SK-N-SH (cell line): ENCODE data around the gene RBM33.

ENCODE experiments used
- CHD2 ChIP-seq: fragments of 150-350 bp; IDR thresholded peaks from 2 replicates; pipeline ENCODE4 v1.6.1; 2018; ENCODE audit warnings: low read length; ENCODE audit not compliant: partially characterized antibody
- EP300 ChIP-seq, 2 experiments: IDR thresholded peaks; 2 replicates each; pipeline versions ENCODE4 v1.4.0 to v1.6.1; 2012; ENCODE audit warnings: borderline replicate concordance in 1 of 2, low read depth in 1 of 2, low read length in 1 of 2
- MXI1 ChIP-seq: IDR thresholded peaks from 2 replicates; pipeline ENCODE4 v1.6.1; 2012; ENCODE audit warnings: mild to moderate bottlenecking, low read depth, low read length, improper control_type of control experiment

GRCh38 chr7:155598810-155599210, 45.7 kb upstream of the RBM33 start:
- TF ChIP-seq CHD2 (no peak), EP300 (IDR thresholded peaks at IDR 0.05; ENCODE audit: borderline replicate concordance in 1 of 2, low read depth in 1 of 2, low read length in 1 of 2) (no peak), MXI1 (no peak)
